GM12872 (cell line): ENCODE data around the gene TBC1D7.

Experiments
- TF ChIP-seq, protein P1 (sequence below): IDR thresholded peaks from 3 replicates; pipeline ENCODE4 v1.5.1; 2011; ENCODE audit warnings: low read depth, mild to moderate bottlenecking, low read length, moderate library complexity; ENCODE audit not compliant: insufficient read depth

Gene TBC1D7

DNA sequence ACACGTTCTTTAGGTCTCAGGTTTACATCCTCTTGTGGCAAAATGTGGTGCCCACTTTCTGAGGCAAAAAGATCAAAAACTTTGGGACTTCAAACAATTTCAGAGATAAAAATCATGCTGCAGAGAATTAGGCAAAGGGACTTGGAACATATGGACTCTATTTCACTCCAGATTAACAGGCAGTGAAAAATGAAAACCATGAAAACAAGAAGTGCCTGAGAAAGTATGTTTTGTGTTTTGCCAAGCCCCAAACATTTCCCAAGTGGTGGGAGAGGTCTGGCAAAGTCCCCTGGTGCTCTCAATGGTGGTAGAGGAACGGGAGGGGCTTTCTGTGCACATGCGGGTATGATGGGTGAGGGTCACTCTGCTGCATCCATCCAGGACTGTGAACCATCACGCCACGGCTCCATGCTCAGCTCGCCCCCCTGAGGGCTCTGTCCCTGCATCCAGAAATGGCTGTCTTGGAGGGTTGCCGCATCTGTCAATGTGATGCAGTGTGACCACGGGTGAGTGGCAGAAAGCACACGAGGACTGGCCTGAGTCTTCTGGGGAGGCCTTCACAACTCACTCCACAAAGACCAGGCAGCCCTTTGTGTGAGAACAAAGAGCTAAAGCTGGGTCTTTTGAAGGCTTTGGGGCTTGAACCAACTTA lies 43.2 kb upstream of the TBC1D7 start:
- TF ChIP-seq, protein P1, sequence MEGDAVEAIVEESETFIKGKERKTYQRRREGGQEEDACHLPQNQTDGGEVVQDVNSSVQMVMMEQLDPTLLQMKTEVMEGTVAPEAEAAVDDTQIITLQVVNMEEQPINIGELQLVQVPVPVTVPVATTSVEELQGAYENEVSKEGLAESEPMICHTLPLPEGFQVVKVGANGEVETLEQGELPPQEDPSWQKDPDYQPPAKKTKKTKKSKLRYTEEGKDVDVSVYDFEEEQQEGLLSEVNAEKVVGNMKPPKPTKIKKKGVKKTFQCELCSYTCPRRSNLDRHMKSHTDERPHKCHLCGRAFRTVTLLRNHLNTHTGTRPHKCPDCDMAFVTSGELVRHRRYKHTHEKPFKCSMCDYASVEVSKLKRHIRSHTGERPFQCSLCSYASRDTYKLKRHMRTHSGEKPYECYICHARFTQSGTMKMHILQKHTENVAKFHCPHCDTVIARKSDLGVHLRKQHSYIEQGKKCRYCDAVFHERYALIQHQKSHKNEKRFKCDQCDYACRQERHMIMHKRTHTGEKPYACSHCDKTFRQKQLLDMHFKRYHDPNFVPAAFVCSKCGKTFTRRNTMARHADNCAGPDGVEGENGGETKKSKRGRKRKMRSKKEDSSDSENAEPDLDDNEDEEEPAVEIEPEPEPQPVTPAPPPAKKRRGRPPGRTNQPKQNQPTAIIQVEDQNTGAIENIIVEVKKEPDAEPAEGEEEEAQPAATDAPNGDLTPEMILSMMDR = no peak

DNA sequence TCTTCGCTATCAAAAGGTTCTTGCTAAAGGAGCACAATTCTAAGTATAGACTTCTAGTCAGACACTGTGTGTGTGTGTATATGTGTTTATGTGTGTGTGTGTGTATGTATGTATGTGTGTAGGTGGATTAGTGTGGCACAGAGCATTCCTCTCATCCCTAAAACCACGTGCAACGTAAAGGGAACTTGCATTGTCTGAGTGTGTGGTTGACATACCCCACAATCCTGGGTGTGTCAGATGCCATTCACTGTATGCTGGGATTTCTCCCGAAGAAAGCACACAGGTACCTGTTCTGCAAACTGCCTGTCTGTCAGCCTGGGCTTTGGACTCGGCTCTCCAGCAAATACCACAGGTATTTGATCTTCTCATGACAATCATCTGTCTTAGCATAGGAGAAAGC lies 42.3 kb upstream of the TBC1D7 start:
- TF ChIP-seq, protein P1 = no peak

DNA sequence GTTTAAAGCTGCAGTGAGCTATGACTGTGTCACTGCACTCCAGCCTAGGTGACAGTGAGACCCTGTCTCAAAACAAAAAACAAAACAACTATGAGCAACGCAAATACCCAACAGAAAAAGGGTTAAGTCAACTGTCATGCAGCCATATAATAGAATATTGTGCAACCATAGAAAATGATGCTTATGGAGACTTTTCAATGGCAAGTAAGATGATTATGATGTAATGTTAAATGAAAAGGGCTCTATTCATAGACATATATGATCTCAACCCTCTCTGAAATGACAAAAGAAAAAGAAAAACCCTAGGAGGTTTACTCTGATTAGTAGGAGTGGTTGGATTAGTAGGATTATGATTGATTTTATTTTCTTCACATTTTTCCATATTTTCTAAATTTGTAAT lies 41.3 kb upstream of the TBC1D7 start:
- TF ChIP-seq, protein P1 = no peak

DNA sequence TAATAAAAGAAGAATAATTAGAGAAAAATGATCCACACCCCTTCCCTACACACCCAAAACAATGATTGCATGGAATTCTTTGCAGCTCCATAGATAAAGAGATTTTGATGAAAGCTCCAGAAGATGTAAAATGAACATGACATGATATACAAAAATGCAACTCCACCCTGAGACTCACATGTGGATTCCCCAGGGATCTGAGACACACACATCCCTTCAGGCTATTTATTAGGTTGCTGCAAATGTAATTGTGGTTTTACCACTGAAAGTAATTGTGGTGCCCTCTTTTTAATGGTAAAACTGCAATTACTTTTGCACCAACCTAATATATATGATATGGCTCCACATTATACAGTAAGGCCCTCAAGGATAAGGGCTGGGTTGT lies 40.4 kb upstream of the TBC1D7 start:
- TF ChIP-seq, protein P1 = no peak

DNA sequence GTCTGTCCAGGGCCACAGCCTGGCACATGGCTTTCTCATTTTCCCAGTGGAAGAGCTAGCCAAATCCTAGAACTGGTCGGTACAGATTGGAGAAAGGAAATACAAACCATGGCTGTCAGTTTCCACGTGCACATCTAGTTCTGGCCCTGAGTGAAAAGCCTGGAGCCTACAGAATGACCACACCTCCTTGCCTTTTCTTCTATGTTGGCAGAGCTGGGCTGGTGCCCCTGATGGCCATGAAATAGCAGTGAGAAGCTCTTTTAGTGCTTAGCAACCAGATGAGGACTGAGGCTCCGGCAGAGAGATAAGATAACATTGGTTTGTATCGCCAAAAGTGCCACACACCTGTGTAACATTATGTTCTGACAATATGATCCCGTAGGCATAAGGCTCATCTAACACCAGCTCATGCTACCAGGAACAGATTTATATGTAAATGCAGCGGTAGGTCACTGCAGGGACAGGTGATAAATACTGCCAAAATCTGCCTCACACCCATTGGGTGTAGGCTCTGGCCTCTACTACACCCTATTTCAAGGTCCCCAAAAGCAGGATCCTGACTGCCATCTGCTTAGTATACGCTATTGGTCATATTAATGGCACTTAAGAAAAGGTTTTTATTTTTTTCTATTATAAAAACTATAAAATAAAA lies 39.9 kb upstream of the TBC1D7 start:
- TF ChIP-seq, protein P1 = no peak

DNA sequence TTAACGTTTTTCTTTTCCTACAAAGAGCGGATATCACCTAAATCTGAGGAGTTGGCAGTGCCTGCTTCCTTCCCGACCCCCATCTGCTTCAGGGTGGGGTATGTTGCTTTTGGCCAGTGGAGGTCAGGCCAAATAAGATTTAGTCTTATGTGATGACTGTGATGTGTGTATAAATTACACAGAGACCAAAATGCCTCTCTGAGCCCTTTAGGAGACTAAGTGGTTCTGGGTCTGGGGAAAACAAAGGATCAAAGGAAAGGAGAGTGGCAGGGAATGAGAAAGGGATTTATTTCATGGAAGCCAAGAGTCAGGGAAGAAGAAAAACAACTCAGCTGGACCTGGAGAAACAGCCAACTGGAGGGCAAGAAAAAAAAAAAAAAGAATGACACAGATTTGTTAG lies 39.1 kb upstream of the TBC1D7 start:
- TF ChIP-seq, protein P1 = no peak

DNA sequence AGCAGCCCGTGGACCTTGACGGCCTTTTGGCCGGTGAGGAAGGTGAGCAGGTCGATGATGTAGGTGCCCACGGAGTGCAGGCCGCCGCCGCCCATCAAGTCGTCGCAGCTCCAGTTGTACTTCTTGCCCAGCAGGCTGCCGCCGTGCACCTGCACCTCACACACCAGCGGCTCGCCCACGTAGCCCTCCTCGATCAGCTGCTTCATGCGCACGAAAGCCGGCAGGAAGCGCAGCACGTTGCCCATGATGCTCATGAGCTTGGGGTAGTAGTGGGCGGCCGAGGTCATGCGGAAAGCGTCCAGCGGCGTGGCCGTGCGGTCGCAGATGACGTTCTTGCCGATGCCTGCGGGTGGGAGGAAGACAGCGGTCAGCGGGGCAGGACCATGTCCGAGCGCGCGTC lies 37.0 kb upstream of the TBC1D7 start:
- TF ChIP-seq, protein P1 = no peak
